ENCODE data around the gene MMP15. TPM values are rescaled to one million over a fixed set of nuclear protein-coding genes. Genes with fewer than 3 reads are reported as not detected.

MMP15 gene
- total and polyA plus RNA-seq, 7 experiments from 2014 or later, result 0.06 to 0.85 (median 0.47) TPM; not detected in 1

Other genes starting within 250 kb of the MMP15 start
- 1 to 10 TPM in 2 of 5 experiments, under 1 TPM in 2, not detected in 1; 0.73 to 9.2 (median 1.6) TPM for gene KIFC3, start 223.3 kb upstream of the MMP15 start, total RNA-seq
- gene KIFC3, start 223.3 kb upstream of the MMP15 start, polyA plus RNA-seq, result not detected
- gene CNGB1, start 54.6 kb upstream of the MMP15 start, total RNA-seq, result not detected
- not detected for gene CNGB1, start 54.6 kb upstream of the MMP15 start, polyA plus RNA-seq
- 10 to 100 TPM; 11.2 to 20.8 (median 17.3) TPM for gene ZNF319, start 25.1 kb upstream of the MMP15 start, total RNA-seq
- 10 to 100 TPM in 1 of 2 donors, 1 to 10 TPM in 1; 4.4 to 11.8 TPM for gene ZNF319, start 25.1 kb upstream of the MMP15 start, polyA plus RNA-seq
- gene USB1, start 24.3 kb upstream of the MMP15 start, total RNA-seq, result 10 to 100 TPM; 28.7 to 50.8 (median 28.9) TPM
- 10 to 100 TPM; 26.8 to 37.6 TPM for gene USB1, start 24.3 kb upstream of the MMP15 start, polyA plus RNA-seq
- gene CFAP20, start 103.6 kb downstream of the MMP15 start, total RNA-seq, result 100 to 1,000 TPM in 2 of 5 experiments, 10 to 100 TPM in 3; 28.2 to 165 (median 40.7) TPM
- gene CFAP20, start 103.6 kb downstream of the MMP15 start, polyA plus RNA-seq, result 10 to 100 TPM; 30.3 to 39.1 TPM
- gene CSNK2A2, start 172.4 kb downstream of the MMP15 start, total RNA-seq, result 10 to 100 TPM; 46.5 to 70.0 (median 67.9) TPM
- gene CSNK2A2, start 172.4 kb downstream of the MMP15 start, polyA plus RNA-seq, result 10 to 100 TPM; 11.0 to 12.9 TPM

Measured in naive thymus-derived CD4-positive, alpha-beta T cell (primary cell).